ENCODE data around the gene LDB1. TPM values are rescaled to one million over a fixed set of nuclear protein-coding genes. Genes with fewer than 3 reads are reported as not detected.

Gene LDB1
- total RNA-seq, 1 donor from 2014 or later, result 122 TPM

DNA sequence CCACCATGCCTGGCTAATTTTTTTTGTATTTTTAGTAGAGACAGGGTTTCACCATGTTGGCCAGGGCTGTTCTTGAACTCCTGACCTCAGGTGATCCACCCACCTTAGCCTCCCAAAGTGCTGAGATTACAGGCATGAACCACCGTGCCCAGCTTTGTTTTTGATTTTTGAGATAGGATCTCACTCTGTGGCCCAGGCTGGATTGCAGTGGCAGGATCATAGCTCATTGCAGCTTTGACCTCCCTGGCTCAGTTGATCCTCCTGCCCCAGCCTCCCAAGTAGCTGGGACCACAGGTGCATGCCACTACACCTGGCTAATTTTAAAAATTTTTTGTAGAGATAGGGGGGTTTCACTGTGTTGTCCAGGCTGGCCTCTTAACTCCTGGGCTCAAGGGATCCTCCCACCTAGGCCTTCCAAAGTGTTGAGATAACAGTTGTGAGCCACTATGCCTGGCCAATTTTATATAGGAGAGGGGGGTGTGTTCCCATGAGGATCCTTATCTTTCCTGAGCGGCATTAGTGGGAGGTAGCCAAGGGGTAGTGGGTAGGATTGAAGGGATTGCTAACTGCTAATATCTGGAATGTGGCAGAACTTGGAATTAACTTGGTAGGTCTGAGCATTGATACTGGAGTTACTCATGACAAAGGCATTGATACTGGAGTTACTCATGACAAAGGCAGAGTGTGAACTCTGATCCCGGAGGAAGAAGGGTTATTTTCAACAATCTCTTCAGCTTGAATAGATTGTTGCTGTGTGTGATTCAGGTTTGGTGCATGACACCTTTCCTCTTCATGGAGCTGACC, 31.0 kb upstream of the LDB1 start:
- Mint-ChIP-seq H3K4me3 (peak overlapping the region; percentile 98), H3K36me3 (ENCODE audit: low read depth) (peaks cover 26% of the 10 kb centered on the region)
- no peak for DNase-seq (ENCODE audit: low read depth, low spot score)

DNA sequence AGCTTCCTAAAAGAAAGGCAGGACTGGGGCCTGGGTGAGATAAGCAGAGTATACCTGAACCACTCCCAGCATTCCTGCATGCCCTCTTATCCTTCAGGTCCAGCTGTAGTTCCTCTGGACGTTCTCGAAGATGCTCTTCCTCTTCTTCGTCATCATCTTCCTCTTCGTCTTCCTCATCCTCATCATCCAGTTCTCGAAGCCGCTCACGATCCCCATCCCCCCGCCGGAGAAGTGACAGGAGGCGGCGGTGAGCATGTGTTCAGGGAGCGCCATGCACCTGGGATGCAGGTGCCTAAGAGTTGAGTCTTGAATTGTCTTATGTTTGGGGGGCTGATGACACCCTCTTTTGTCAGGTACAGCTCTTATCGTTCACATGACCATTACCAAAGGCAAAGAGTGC, 28.1 kb upstream of the LDB1 start:
- H3K9me3 Mint-ChIP-seq, result no peaks in the 10 kb centered on the region
- peaks cover 24% of the 10 kb centered on the region for H3K4me1 Mint-ChIP-seq
- no peak overlapping the region for H3K4me3 Mint-ChIP-seq
- H3K27ac Mint-ChIP-seq (ENCODE audit: unreplicated experiment), result no peak overlapping the region
- H3K27me3 Mint-ChIP-seq (ENCODE audit: low read depth), result no peaks in the 10 kb centered on the region
- TF ChIP-seq, protein P1, sequence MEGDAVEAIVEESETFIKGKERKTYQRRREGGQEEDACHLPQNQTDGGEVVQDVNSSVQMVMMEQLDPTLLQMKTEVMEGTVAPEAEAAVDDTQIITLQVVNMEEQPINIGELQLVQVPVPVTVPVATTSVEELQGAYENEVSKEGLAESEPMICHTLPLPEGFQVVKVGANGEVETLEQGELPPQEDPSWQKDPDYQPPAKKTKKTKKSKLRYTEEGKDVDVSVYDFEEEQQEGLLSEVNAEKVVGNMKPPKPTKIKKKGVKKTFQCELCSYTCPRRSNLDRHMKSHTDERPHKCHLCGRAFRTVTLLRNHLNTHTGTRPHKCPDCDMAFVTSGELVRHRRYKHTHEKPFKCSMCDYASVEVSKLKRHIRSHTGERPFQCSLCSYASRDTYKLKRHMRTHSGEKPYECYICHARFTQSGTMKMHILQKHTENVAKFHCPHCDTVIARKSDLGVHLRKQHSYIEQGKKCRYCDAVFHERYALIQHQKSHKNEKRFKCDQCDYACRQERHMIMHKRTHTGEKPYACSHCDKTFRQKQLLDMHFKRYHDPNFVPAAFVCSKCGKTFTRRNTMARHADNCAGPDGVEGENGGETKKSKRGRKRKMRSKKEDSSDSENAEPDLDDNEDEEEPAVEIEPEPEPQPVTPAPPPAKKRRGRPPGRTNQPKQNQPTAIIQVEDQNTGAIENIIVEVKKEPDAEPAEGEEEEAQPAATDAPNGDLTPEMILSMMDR (conservative IDR thresholded peaks at IDR 0.05), result no peak
- no peak for DNase-seq (ENCODE audit: low read depth, low spot score)
- H3K36me3 Mint-ChIP-seq (ENCODE audit: low read depth), result peaks cover 40% of the 10 kb centered on the region

More for the DNA sequence above, 31.0 kb upstream of the LDB1 start:
- Mint-ChIP-seq H3K27ac (ENCODE audit: unreplicated experiment) (peak overlapping the region; percentile 94), H3K27me3 (ENCODE audit: low read depth) (no peaks in the 10 kb centered on the region), H3K9me3 (no peaks in the 10 kb centered on the region), H3K4me1 (peaks cover 26% of the 10 kb centered on the region)
- TF ChIP-seq, protein P1 (conservative IDR thresholded peaks at IDR 0.05), result no peak

DNA sequence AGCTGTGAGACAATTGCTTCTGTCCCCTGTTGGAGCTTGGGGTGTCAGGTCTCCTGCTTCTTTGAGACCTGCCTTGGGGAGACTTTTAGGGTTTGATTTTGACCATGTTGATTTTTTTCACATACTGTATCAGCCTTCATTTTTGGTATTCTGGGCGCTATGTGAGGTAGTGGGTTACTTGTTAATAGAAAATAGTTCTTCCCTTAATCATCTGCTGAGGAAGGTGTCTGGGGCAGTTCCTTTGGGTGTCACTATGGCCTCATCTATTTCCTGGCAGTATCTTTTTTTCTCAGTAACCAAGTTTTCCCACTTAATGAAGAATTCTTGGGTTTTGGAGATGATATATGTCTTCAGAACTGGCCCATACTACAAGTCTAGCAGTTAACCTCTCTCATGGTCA, 27.4 kb upstream of the LDB1 start:
- no peak overlapping the region for H3K27ac Mint-ChIP-seq (ENCODE audit: unreplicated experiment)
- H3K27me3 Mint-ChIP-seq (ENCODE audit: low read depth), result no peaks in the 10 kb centered on the region
- H3K4me1 Mint-ChIP-seq, result peaks cover 17% of the 10 kb centered on the region
- peaks cover 44% of the 10 kb centered on the region for H3K36me3 Mint-ChIP-seq (ENCODE audit: low read depth)
- TF ChIP-seq, protein P1 (conservative IDR thresholded peaks at IDR 0.05), result no peak
- H3K9me3 Mint-ChIP-seq, result no peaks in the 10 kb centered on the region
- H3K4me3 Mint-ChIP-seq, result peak overlapping the region; percentile 11
- DNase-seq (ENCODE audit: low read depth, low spot score), result no peak

DNA sequence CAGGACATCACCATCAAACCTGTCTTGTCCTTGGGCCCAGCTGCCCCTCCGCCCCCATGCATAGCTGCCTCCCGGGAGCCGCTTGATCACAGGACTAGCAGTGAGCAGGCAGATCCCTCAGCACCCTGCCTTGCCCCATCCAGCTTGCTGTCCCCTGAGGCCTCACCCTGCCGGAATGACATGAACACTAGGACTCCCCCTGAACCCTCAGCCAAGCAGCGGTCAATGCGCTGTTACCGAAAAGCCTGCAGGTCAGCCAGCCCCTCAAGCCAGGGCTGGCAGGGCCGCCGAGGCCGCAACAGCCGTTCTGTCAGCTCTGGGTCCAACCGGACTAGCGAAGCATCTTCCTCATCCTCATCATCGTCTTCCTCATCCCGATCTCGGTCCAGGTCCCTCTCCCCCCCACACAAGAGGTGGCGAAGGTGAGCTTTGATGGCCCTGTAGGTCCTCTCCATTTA, 26.8 kb upstream of the LDB1 start:
- Mint-ChIP-seq H3K27me3 (ENCODE audit: low read depth) (no peaks in the 10 kb centered on the region), H3K4me3 (peak overlapping the region; percentile 11), H3K4me1 (peaks cover 11% of the 10 kb centered on the region), H3K36me3 (ENCODE audit: low read depth) (peaks cover 40% of the 10 kb centered on the region), H3K27ac (ENCODE audit: unreplicated experiment) (no peak overlapping the region), H3K9me3 (no peaks in the 10 kb centered on the region)
- TF ChIP-seq, protein P1 (conservative IDR thresholded peaks at IDR 0.05), result no peak
- DNase-seq (ENCODE audit: low read depth, low spot score), result no peak

DNA sequence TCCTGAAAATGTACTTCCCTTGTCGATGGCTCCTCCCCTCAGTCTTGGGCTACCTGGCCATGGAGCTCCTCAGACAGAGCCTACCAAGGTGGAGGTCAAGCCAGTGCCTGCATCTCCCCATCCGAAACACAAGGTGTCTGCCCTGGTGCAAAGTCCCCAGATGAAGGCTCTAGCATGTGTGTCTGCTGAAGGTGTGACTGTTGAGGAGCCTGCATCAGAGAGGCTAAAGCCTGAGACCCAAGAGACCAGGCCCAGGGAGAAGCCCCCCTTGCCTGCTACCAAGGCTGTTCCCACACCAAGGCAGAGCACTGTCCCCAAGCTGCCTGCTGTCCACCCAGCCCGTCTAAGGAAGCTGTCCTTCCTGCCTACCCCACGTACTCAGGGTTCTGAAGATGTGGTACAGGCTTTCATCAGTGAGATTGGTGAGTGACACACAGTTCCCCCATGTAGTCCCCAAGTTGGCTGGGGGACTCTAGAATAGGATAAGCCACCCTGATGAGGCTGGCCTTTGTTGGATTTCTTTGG, 21.5 kb upstream of the LDB1 start:
- H3K36me3 Mint-ChIP-seq (ENCODE audit: low read depth), result peaks cover 35% of the 10 kb centered on the region
- H3K4me3 Mint-ChIP-seq, result no peak overlapping the region
- no peak for DNase-seq (ENCODE audit: low read depth, low spot score)
- TF ChIP-seq, protein P1 (conservative IDR thresholded peaks at IDR 0.05), result no peak
- H3K4me1 Mint-ChIP-seq, result no peaks in the 10 kb centered on the region
- H3K9me3 Mint-ChIP-seq, result no peaks in the 10 kb centered on the region
- H3K27me3 Mint-ChIP-seq (ENCODE audit: low read depth), result no peaks in the 10 kb centered on the region
- no peak overlapping the region for H3K27ac Mint-ChIP-seq (ENCODE audit: unreplicated experiment)

Measured in neural crest cell (in vitro differentiated cells).